Astrocyte (in vitro differentiated cells and primary cell): Measurements from ENCODE around the gene MRPL53. TPM values are rescaled to one million over a fixed set of nuclear protein-coding genes. Genes with fewer than 3 reads are reported as not detected.

Experiments used
- DNase-seq: peaks from one replicate; pipeline ENCODE4 v3.0.0-alpha.2; 2010; ENCODE audit warnings: low read depth
- FAIRE-seq: peaks from 2 replicates; lab custom pipeline; 2011; peaks lifted over from hg19 to GRCh38; lab: Jason Lieb, UNC
- H2AFZ ChIP-seq: 2 replicates; pipeline ENCODE4 v1.6.0; 2012; ENCODE audit warnings: low read depth, low read length, inconsistent platforms
- H3K27ac ChIP-seq: 2 replicates; pipeline ENCODE4 v1.5.1; 2011; ENCODE audit warnings: low read depth, low read length, inconsistent platforms
- H3K27me3 ChIP-seq: 2 replicates; pipeline ENCODE4 v1.6.0; 2011; ENCODE audit warnings: low read length, inconsistent platforms; ENCODE audit not compliant: insufficient read depth
- H3K36me3 ChIP-seq: 2 replicates; pipeline ENCODE4 v1.5.1; 2011; ENCODE audit warnings: low read length, inconsistent platforms; ENCODE audit not compliant: insufficient read depth
- H3K4me1 ChIP-seq: 2 replicates; pipeline ENCODE4 v1.5.1; 2011; ENCODE audit warnings: low read length, inconsistent platforms; ENCODE audit not compliant: insufficient read depth
- H3K4me2 ChIP-seq: 2 replicates; pipeline ENCODE4 v1.6.0; 2012; ENCODE audit warnings: low read length, inconsistent platforms
- H3K4me3 ChIP-seq: 2 replicates; pipeline ENCODE4 v1.5.1; 2011; ENCODE audit warnings: low read depth, mild to moderate bottlenecking, low read length, inconsistent platforms; ENCODE audit not compliant: insufficient read depth
- H3K79me2 ChIP-seq: 2 replicates; pipeline ENCODE4 v1.6.0; 2012; ENCODE audit warnings: mild to moderate bottlenecking, low read length, inconsistent platforms; ENCODE audit not compliant: insufficient read depth
- H3K9ac ChIP-seq: 2 replicates; pipeline ENCODE4 v1.6.0; 2012; ENCODE audit warnings: mild to moderate bottlenecking, low read length, inconsistent platforms
- H3K9me3 ChIP-seq: 2 replicates; pipeline ENCODE4 v1.5.1; 2012; ENCODE audit warnings: low read depth, mild to moderate bottlenecking, low read length, inconsistent platforms; ENCODE audit not compliant: insufficient read depth
- H4K20me1 ChIP-seq: 2 replicates; pipeline ENCODE4 v1.6.0; 2012; ENCODE audit warnings: low read length, inconsistent platforms; ENCODE audit not compliant: insufficient read depth
- H3K27ac Mint-ChIP-seq: one replicate; pipeline ENCODE4 v1.8.0; 2021; ENCODE audit warnings: mild to moderate bottlenecking, mixed read lengths; ENCODE audit not compliant: unreplicated experiment
- H3K27me3 Mint-ChIP-seq: one replicate; pipeline ENCODE4 v1.8.0; 2021; ENCODE audit warnings: low read depth, mixed read lengths; ENCODE audit not compliant: unreplicated experiment
- H3K36me3 Mint-ChIP-seq: one replicate; pipeline ENCODE4 v1.8.0; 2021; ENCODE audit warnings: low read depth, mixed read lengths; ENCODE audit not compliant: unreplicated experiment
- H3K4me1 Mint-ChIP-seq: one replicate; pipeline ENCODE4 v1.8.0; 2021; ENCODE audit warnings: low read depth, mixed read lengths; ENCODE audit not compliant: unreplicated experiment
- H3K4me3 Mint-ChIP-seq: one replicate; pipeline ENCODE4 v1.8.0; 2021; ENCODE audit warnings: mild to moderate bottlenecking, moderate library complexity, mixed read lengths; ENCODE audit not compliant: unreplicated experiment
- H3K9me3 Mint-ChIP-seq: one replicate; pipeline ENCODE4 v1.8.0; 2021; ENCODE audit warnings: mild to moderate bottlenecking, mixed read lengths; ENCODE audit not compliant: unreplicated experiment
- CTCF ChIP-seq: IDR thresholded peaks from 2 replicates; pipeline ENCODE4 v1.5.1; 2011; ENCODE audit warnings: low read depth, mild to moderate bottlenecking, inconsistent platforms, low read length, moderate library complexity; ENCODE audit not compliant: insufficient read depth
- EZH2 ChIP-seq: IDR thresholded peaks from 2 replicates; pipeline ENCODE4 v1.6.1; 2012; ENCODE audit warnings: mild to moderate bottlenecking, low read length, inconsistent platforms; ENCODE audit not compliant: insufficient read depth
- total RNA-seq: library from RNA; stranded (reverse); gene quantifications from 2 replicates; pipeline ENCODE4 v1.2.1, GENCODE V29; 2021

Gene MRPL53
- total RNA-seq, 1 donor from 2014 or later, result 50.6 TPM

DNA sequence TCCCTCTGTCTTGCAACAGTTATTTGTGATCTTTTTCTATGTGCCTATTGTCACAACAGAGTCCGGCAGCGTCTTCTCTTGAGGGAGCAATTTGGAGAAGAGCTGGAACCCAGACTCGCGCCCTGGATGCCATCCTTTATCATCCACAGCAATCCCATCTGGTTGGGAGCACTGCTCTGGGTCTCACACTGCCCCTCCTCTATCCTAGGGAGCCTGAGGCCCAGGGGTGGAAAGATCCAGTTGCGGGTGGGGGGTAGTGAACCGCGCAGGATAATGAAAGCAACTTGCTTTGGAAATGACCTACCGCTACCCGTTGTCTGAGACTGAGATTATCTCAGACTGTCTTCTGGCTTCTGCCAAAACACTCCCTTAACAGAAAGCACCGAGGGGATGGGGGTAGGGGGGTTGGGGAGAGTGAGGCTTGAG lies 13.5 kb downstream of the MRPL53 start:
- H4K20me1 ChIP-seq, result peaks cover 16% of the 10 kb centered on the region
- H2AFZ ChIP-seq, result peak overlapping the region; percentile 59
- Mint-ChIP-seq H3K27me3 (no peaks in the 10 kb centered on the region), H3K36me3 (peaks cover 3% of the 10 kb centered on the region), H3K27ac (peak overlapping the region; percentile 93), H3K4me1 (peaks cover 25% of the 10 kb centered on the region), H3K9me3 (no peaks in the 10 kb centered on the region), H3K4me3 (peak overlapping the region; percentile 98)
- no peaks in the 10 kb centered on the region for H3K27me3 ChIP-seq
- H3K36me3 ChIP-seq, result peaks cover 4% of the 10 kb centered on the region
- FAIRE-seq, result no peak
- H3K4me2 ChIP-seq, result peak overlapping the region; percentile 95
- peak overlapping the region; percentile 56 for H3K27ac ChIP-seq
- no peak for DNase-seq
- H3K9ac ChIP-seq, result peak overlapping the region; percentile 89
- peaks cover 39% of the 10 kb centered on the region for H3K79me2 ChIP-seq
- H3K4me1 ChIP-seq, result peaks cover 17% of the 10 kb centered on the region
- H3K4me3 ChIP-seq, result peak overlapping the region; percentile 90
- TF ChIP-seq EZH2, result no peak
- no peak for TF ChIP-seq CTCF
- no peaks in the 10 kb centered on the region for H3K9me3 ChIP-seq

DNA sequence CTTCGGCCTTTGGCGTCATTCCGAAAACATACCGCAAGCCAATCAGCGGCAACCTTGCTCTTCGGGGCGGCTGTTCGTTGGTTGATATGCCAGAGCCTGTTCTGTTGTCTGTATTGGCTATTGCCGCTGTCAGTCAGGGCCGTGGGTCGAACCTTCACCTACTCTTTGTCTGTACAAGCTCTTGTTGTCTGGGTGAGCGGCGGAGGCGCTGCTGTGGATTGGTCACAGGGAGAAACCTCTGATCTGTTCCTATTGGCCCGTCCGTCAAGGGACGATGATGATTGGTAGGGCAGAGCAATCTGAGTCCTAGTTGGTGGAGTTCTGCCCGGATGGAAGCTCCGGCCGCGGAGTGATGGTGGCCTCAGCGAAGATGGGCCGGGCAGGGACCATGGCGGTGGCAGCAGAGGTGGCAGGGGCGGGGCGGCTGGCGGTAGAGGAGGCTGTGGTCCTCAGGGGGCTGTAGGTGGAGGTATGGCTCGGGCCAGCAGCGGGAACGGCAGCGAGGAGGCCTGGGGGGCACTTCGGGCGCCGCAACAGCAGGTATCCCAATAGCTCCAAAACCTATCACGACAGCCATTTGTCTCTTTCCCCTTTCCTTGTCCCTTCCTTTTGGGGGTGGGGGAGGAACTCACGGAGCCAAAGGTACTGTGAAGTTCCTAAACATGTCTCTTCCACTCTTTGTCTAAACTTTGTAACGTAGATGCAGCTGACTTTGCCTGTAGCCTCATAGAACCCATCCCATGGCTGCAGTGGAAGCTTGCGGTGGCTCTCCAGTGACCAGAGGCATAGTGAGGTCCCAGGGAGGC lies 14.1 kb downstream of the MRPL53 start, which contains the start of gene WBP1:
Gene WBP1, plus strand, starts transcription at position 307 of the 806 bp plus-strand sequence. Its CDS starts 165 bp downstream, at position 472.
- FAIRE-seq, result peak; percentile 86
- TF ChIP-seq EZH2 (peak; percentile 80), CTCF (no peak)
- Mint-ChIP-seq H3K36me3 (peaks cover 3% of the 10 kb centered on the region), H3K9me3 (no peaks in the 10 kb centered on the region), H3K4me3 (peak within 1 kb of the TSS; percentile 98), H3K27me3 (no peaks in the 10 kb centered on the region), H3K4me1 (peaks cover 24% of the 10 kb centered on the region), H3K27ac (peak within 1 kb of the TSS; percentile 93)
- Histone ChIP-seq H3K4me3 (peak within 1 kb of the TSS; percentile 90), H2AFZ (peak within 1 kb of the TSS; percentile 84), H3K79me2 (peaks cover 36% of the 10 kb centered on the region), H3K9ac (peak within 1 kb of the TSS; percentile 89), H3K4me2 (peak within 1 kb of the TSS; percentile 95), H3K27me3 (no peaks in the 10 kb centered on the region), H3K4me1 (peaks cover 16% of the 10 kb centered on the region), H4K20me1 (peaks cover 15% of the 10 kb centered on the region), H3K36me3 (peaks cover 4% of the 10 kb centered on the region), H3K9me3 (no peaks in the 10 kb centered on the region), H3K27ac (peak within 1 kb of the TSS; percentile 66)
- peak; percentile 100 for DNase-seq
